Bronchial epithelial cell (primary cell): ENCODE results near the gene GPC5. TPM values are rescaled to one million over a fixed set of nuclear protein-coding genes. Genes with fewer than 3 reads are reported as not detected.

Experiments used
- DNase-seq: peaks from one replicate; pipeline ENCODE4 v3.0.0-alpha.2; 2010; ENCODE audit warnings: low read depth
- FAIRE-seq: peaks from 2 replicates; lab custom pipeline; 2011; peaks lifted over from hg19 to GRCh38; lab: Jason Lieb, UNC
- H3K27me3 ChIP-seq: 2 replicates; pipeline ENCODE4 v1.5.1; 2011; ENCODE audit warnings: low read length; ENCODE audit not compliant: control insufficient read depth, insufficient read depth
- H3K36me3 ChIP-seq: 2 replicates; pipeline ENCODE4 v1.5.1; 2011; ENCODE audit warnings: low read length; ENCODE audit not compliant: control insufficient read depth, insufficient read depth
- H3K4me3 ChIP-seq: 2 replicates; pipeline ENCODE4 v1.5.1; 2011; ENCODE audit warnings: mild to moderate bottlenecking, low read depth, low read length, control low read depth
- CTCF ChIP-seq: IDR thresholded peaks from 2 replicates; pipeline ENCODE4 v1.5.1; 2011; ENCODE audit warnings: mild to moderate bottlenecking, moderate library complexity, low read length, control low read depth, inconsistent platforms; ENCODE audit not compliant: insufficient read depth, severe bottlenecking
- total RNA-seq: library from RNA; depleted of rRNA; stranded (reverse); fragments of >200 nt; gene quantifications from 2 replicates; pipeline ENCODE4 v1.2.1, GENCODE V29; 2014

The GPC5 gene
- total RNA-seq, 1 donor from 2014 or later = 1.8 TPM

- Histone ChIP-seq H3K36me3 (no peaks in the 10 kb centered on the region), H3K4me3 (no peak overlapping the region), H3K27me3 (no peaks in the 10 kb centered on the region)
- peak; percentile 13 for DNase-seq
- no peak for FAIRE-seq
- peak; percentile 28 for TF ChIP-seq CTCF
Observed at GRCh38 chr13:91946498-91947070, 548.2 kb downstream of the GPC5 start.

GRCh38 chr13:91948736-91949135, 550.3 kb downstream of the GPC5 start:
- no peaks in the 10 kb centered on the region for H3K36me3 ChIP-seq
- no peak for DNase-seq
- H3K27me3 ChIP-seq = no peaks in the 10 kb centered on the region
- no peak for FAIRE-seq
- no peak overlapping the region for H3K4me3 ChIP-seq
- no peak for TF ChIP-seq CTCF

GRCh38 chr13:91950803-91951202, 552.4 kb downstream of the GPC5 start:
- DNase-seq (no peak), FAIRE-seq (no peak)
- no peak for TF ChIP-seq CTCF
- no peaks in the 10 kb centered on the region for H3K36me3 ChIP-seq
- H3K27me3 ChIP-seq = no peaks in the 10 kb centered on the region
- no peak overlapping the region for H3K4me3 ChIP-seq

- Histone ChIP-seq H3K4me3 (no peak overlapping the region), H3K36me3 (no peaks in the 10 kb centered on the region), H3K27me3 (no peaks in the 10 kb centered on the region)
- TF ChIP-seq CTCF = no peak
- FAIRE-seq = no peak
- DNase-seq = no peak
Observed at GRCh38 chr13:91955546-91956355, 557.3 kb downstream of the GPC5 start.

- DNase-seq (no peak), FAIRE-seq (no peak)
- Histone ChIP-seq H3K4me3 (no peak overlapping the region), H3K27me3 (no peaks in the 10 kb centered on the region), H3K36me3 (no peaks in the 10 kb centered on the region)
- no peak for TF ChIP-seq CTCF
Observed at GRCh38 chr13:91960947-91961346, 562.5 kb downstream of the GPC5 start.
